CD14-positive monocyte (primary cell): ENCODE measurements around the gene SLC26A3. TPM values are rescaled to one million over a fixed set of nuclear protein-coding genes. Genes with fewer than 3 reads are reported as not detected.

Experiments
- DNase-seq, 3 donors: peaks; one replicate each; pipeline ENCODE4 v3.0.0-alpha.2; 2011 to 2022
- H2AFZ ChIP-seq: 2 replicates; pipeline ENCODE4 v1.6.0; 2012; ENCODE audit warnings: mild to moderate bottlenecking, low read depth, low read length, inconsistent platforms; ENCODE audit not compliant: insufficient read depth, poor library complexity, severe bottlenecking
- H3K27ac ChIP-seq, 2 donors: 1 replicate in 1 of 2; 2 replicates in 1 of 2; pipeline ENCODE4 v1.5.1; 2012 to 2013; ENCODE audit warnings: low read length in 2 of 2, control low read depth in 1 of 2, inconsistent platforms in 1 of 2, low read depth in 1 of 2, mild to moderate bottlenecking in 1 of 2
- H3K27me3 ChIP-seq, 2 donors: one replicate each; pipeline versions ENCODE4 v1.6.0 to v1.6.1; 2011 to 2013; ENCODE audit warnings: low read length in 2 of 2; ENCODE audit not compliant: control insufficient read depth in 2 of 2, insufficient read depth in 2 of 2
- H3K36me3 ChIP-seq, 2 donors: replicated peaks in 1 of 2; 1 replicate in 1 of 2; 2 replicates in 1 of 2; pipeline versions ENCODE4 v1.5.1 to v1.6.1; 2012 to 2013; ENCODE audit warnings: low read length in 2 of 2, control low read depth in 1 of 2, inconsistent platforms in 1 of 2, mild to moderate bottlenecking in 1 of 2; ENCODE audit not compliant: insufficient read depth in 2 of 2, control insufficient read depth in 1 of 2
- H3K4me1 ChIP-seq, 2 donors: 1 replicate in 1 of 2; 2 replicates in 1 of 2; pipeline versions ENCODE4 v1.5.1 to v1.6.1; 2012 to 2013; ENCODE audit warnings: low read length in 2 of 2, control low read depth in 1 of 2, inconsistent platforms in 1 of 2, mild to moderate bottlenecking in 1 of 2, moderate library complexity in 1 of 2; ENCODE audit not compliant: insufficient read depth in 2 of 2, control insufficient read depth in 1 of 2
- H3K4me2 ChIP-seq: replicated peaks from 2 replicates; pipeline ENCODE3; 2012; ENCODE audit warnings: low read length, moderate library complexity, mild to moderate bottlenecking; ENCODE audit not compliant: poor library complexity, severe bottlenecking; ENCODE audit errors: extremely low read depth
- H3K4me3 ChIP-seq, 3 experiments: fragments of 200-600 bp in 1 of 3; sonication (generic) in 1 of 3; replicated peaks in 1 of 3; 1 replicate in 2 of 3; 2 replicates in 1 of 3; pipeline ENCODE4 v1.5.1; 2011 to 2013; ENCODE audit warnings: low read length in 3 of 3, mild to moderate bottlenecking in 3 of 3, control low read depth in 2 of 3, low read depth in 2 of 3, inconsistent platforms in 1 of 3, moderate library complexity in 1 of 3
- H3K79me2 ChIP-seq: 2 replicates; pipeline ENCODE4 v1.6.0; 2012; ENCODE audit warnings: mild to moderate bottlenecking, control low read depth, inconsistent platforms, low read length, moderate library complexity; ENCODE audit not compliant: insufficient read depth
- H3K9ac ChIP-seq: 2 replicates; pipeline ENCODE4 v1.6.0; 2017; ENCODE audit warnings: low read length, mild to moderate bottlenecking; ENCODE audit not compliant: insufficient read depth, poor library complexity, severe bottlenecking
- H3K9me3 ChIP-seq, 2 donors: replicated peaks in 1 of 2; 1 replicate in 1 of 2; 2 replicates in 1 of 2; pipeline versions ENCODE4 v1.5.1 to v1.6.1; 2012 to 2013; ENCODE audit warnings: low read length in 2 of 2, control low read depth in 1 of 2; ENCODE audit not compliant: control insufficient read depth in 1 of 2, insufficient read depth in 1 of 2
- H4K20me1 ChIP-seq: 2 replicates; pipeline ENCODE4 v1.6.0; 2012; ENCODE audit warnings: mild to moderate bottlenecking, low read length, control low read depth, moderate library complexity; ENCODE audit not compliant: insufficient read depth
- H3K27ac Mint-ChIP-seq, 7 donors: one replicate each; pipeline ENCODE4 v1.8.0; 2020; ENCODE audit warnings: mild to moderate bottlenecking in 7 of 7, mixed read lengths in 7 of 7, moderate library complexity in 6 of 7, inconsistent platforms in 2 of 7
- H3K27me3 Mint-ChIP-seq, 3 donors: one replicate each; pipeline ENCODE4 v1.8.0; 2021 to 2022; ENCODE audit warnings: low read depth in 3 of 3, mild to moderate bottlenecking in 3 of 3, mixed read lengths in 3 of 3, moderate library complexity in 3 of 3, inconsistent platforms in 1 of 3
- H3K36me3 Mint-ChIP-seq, 2 donors: one replicate each; pipeline ENCODE4 v1.8.0; 2020; ENCODE audit warnings: mixed read lengths in 2 of 2, inconsistent platforms in 1 of 2, mild to moderate bottlenecking in 1 of 2
- H3K4me1 Mint-ChIP-seq: one replicate; pipeline ENCODE4 v1.8.0; 2020; ENCODE audit warnings: mild to moderate bottlenecking, mixed read lengths
- H3K4me3 Mint-ChIP-seq, 2 donors: one replicate each; pipeline ENCODE4 v1.8.0; 2020; ENCODE audit warnings: mild to moderate bottlenecking in 2 of 2, mixed read lengths in 2 of 2, moderate library complexity in 1 of 2
- H3K9me3 Mint-ChIP-seq, 7 donors: one replicate each; pipeline ENCODE4 v1.8.0; 2020 to 2022; ENCODE audit warnings: mixed read lengths in 7 of 7, mild to moderate bottlenecking in 6 of 7, moderate library complexity in 6 of 7, inconsistent platforms in 2 of 7
- WGBS: methylation state at CpG from one replicate; pipeline ENCODE4 v1.1.5; 2013; ENCODE audit warnings: missing lambda C conversion rate; ENCODE audit not compliant: insufficient coverage; 5-methylcytosine and 5-hydroxymethylcytosine counted together
- intact Hi-C, 2 donors: fragments of 100-400 bp; cut with micrococcal nuclease; formaldehyde crosslinking; loops; one replicate each; pipeline versions ENCODE4 v1.15.0 to v1.15.1; 2023
- polyA plus RNA-seq, 3 donors: library from polyadenylated mRNA; depleted of rRNA in 1 of 3; unstranded in 2 of 3; stranded (reverse) in 1 of 3; fragments of 300-500 nt in 2 of 3; fragments of >200 nt in 1 of 3; fragmentation: Illumina TruSeq in 2 of 3; gene quantifications; 1 replicate in 2 of 3; 2 replicates in 1 of 3; pipeline ENCODE4 v1.2.3, GENCODE V29; 2012 to 2021
- TF ChIP-seq, protein P1 (sequence below): fragments of 200-600 bp; IDR thresholded peaks from one replicate; pipeline ENCODE4 v1.8.0; 2022; ENCODE audit warnings: antibody characterized with exemption, mild to moderate bottlenecking

The SLC26A3 gene
- polyA plus RNA-seq, 3 donors = not detected

DNA sequence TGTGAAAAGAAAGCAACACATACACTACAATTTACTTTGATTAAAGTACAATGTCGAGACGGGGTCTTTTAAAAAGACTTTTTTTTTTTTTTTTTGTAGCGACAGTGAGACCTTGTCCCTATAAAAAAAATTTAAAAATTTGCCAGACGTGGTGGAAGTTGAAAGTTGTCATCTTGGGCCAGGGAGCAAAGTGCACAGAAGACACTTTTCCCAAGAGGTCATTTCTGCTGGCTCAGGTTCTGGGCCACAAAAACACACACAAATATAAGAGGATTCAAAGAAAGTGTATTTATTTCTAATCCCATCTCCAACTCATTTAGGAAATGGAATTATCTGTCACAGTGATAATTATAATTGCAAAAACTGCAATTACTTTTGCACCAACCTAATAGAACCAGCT, 24.7 kb downstream of the SLC26A3 start:
- Mint-ChIP-seq H3K27ac (no peak overlapping the region), H3K9me3 (no peaks in the 10 kb centered on the region), H3K27me3 (peaks cover 0 to 6% (median 1%) of the 10 kb centered on the region in 3 donors), H3K4me1 (no peaks in the 10 kb centered on the region), H3K4me3 (no peak overlapping the region), H3K36me3 (no peaks in the 10 kb centered on the region)
- intact Hi-C loops = no loop called here
- H3K4me1 ChIP-seq = no peaks in the 10 kb centered on the region
- H3K36me3 ChIP-seq = no peaks in the 10 kb centered on the region
- TF ChIP-seq, protein P1, sequence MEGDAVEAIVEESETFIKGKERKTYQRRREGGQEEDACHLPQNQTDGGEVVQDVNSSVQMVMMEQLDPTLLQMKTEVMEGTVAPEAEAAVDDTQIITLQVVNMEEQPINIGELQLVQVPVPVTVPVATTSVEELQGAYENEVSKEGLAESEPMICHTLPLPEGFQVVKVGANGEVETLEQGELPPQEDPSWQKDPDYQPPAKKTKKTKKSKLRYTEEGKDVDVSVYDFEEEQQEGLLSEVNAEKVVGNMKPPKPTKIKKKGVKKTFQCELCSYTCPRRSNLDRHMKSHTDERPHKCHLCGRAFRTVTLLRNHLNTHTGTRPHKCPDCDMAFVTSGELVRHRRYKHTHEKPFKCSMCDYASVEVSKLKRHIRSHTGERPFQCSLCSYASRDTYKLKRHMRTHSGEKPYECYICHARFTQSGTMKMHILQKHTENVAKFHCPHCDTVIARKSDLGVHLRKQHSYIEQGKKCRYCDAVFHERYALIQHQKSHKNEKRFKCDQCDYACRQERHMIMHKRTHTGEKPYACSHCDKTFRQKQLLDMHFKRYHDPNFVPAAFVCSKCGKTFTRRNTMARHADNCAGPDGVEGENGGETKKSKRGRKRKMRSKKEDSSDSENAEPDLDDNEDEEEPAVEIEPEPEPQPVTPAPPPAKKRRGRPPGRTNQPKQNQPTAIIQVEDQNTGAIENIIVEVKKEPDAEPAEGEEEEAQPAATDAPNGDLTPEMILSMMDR = no peak
- DNase-seq = no peak
- no peaks in the 10 kb centered on the region for H3K79me2 ChIP-seq
- no peak overlapping the region for H3K4me2 ChIP-seq
- no peak overlapping the region for H3K27ac ChIP-seq
- H3K9me3 ChIP-seq = no peaks in the 10 kb centered on the region
- H3K27me3 ChIP-seq = no peaks in the 10 kb centered on the region
- no peaks in the 10 kb centered on the region for H4K20me1 ChIP-seq
- no peak overlapping the region for H3K4me3 ChIP-seq
- WGBS = no CpG with 5 or more reads among the region's 4 CpGs
- no peak overlapping the region for H3K9ac ChIP-seq
- H2AFZ ChIP-seq = no peak overlapping the region

DNA sequence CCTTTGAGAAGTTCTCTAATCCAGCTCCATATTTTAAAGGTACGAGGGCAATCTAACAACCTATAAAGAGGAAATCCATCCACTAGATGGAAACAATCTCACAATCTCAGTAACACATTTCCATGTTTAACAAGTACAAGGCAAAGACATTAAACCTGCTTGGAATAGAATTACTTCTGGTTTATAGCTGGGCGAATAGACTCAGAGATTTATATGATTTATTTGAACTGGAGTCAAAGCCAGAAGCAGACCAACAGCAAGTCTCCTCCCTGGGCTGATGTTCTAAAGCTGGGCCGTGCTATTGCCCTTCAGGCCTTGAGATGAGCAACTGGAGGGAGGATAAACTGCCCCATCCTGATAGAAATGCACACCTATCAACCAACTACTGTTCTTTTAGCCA, 25.3 kb downstream of the SLC26A3 start:
- Mint-ChIP-seq H3K27me3 (peaks cover 0 to 6% (median 4%) of the 10 kb centered on the region in 3 donors), H3K4me3 (no peak overlapping the region), H3K9me3 (no peaks in the 10 kb centered on the region), H3K4me1 (no peaks in the 10 kb centered on the region), H3K36me3 (no peaks in the 10 kb centered on the region), H3K27ac (no peak overlapping the region)
- H4K20me1 ChIP-seq = no peaks in the 10 kb centered on the region
- no peaks in the 10 kb centered on the region for H3K79me2 ChIP-seq
- H3K27ac ChIP-seq = no peak overlapping the region
- H2AFZ ChIP-seq = no peak overlapping the region
- H3K9ac ChIP-seq = no peak overlapping the region
- H3K27me3 ChIP-seq = no peaks in the 10 kb centered on the region
- H3K36me3 ChIP-seq = no peaks in the 10 kb centered on the region
- no peak overlapping the region for H3K4me3 ChIP-seq
- no peaks in the 10 kb centered on the region for H3K9me3 ChIP-seq
- DNase-seq = no peak
- intact Hi-C loops = no loop called here
- no CpG with 5 or more reads among the region's 3 CpGs for WGBS
- TF ChIP-seq, protein P1 = no peak
- no peaks in the 10 kb centered on the region for H3K4me1 ChIP-seq
- H3K4me2 ChIP-seq = no peak overlapping the region
